B cell (primary cell): ENCODE measurements around the gene DOCK4. TPM values are rescaled to one million over a fixed set of nuclear protein-coding genes. Genes with fewer than 3 reads are reported as not detected.

Experiments
- ATAC-seq: fragments of 200-7000 bp; cut with Tn5 transposase; one replicate; pipeline ENCODE4 v1.10.0; 2021; ENCODE audit warnings: low read depth, mild to moderate bottlenecking, moderate number of reproducible peaks, moderate library complexity
- CTCF ChIA-PET: fragments of 350-600 bp; sonication (Branson Sonifier 250); formaldehyde crosslinking; loops from one replicate; lab custom pipeline; 2021; ENCODE audit warnings: antibody characterized with exemption, inconsistent platforms; lab: Charles Lee
- POLR2A ChIA-PET: fragments of 350-600 bp; sonication (Branson Sonifier 250); formaldehyde crosslinking; loops from one replicate; lab custom pipeline; 2021; ENCODE audit warnings: antibody characterized with exemption; lab: Charles Lee
- DNase-seq: peaks from one replicate; pipeline ENCODE4 v3.0.0; 2013
- H2AFZ ChIP-seq: 2 replicates; pipeline ENCODE4 v1.6.1; 2012; ENCODE audit warnings: mild to moderate bottlenecking, low read depth, low read length; ENCODE audit not compliant: insufficient read depth, poor library complexity, severe bottlenecking
- H3K27ac ChIP-seq, 2 donors: 1 replicate in 1 of 2; 2 replicates in 1 of 2; pipeline ENCODE4 v1.5.1; 2012 to 2013; ENCODE audit warnings: low read length in 2 of 2, mild to moderate bottlenecking in 2 of 2, moderate library complexity in 1 of 2
- H3K27me3 ChIP-seq, 4 experiments: fragments of 200-600 bp in 1 of 4; sonication (generic) in 1 of 4; replicated peaks in 1 of 4; 1 replicate in 2 of 4; 2 replicates in 2 of 4; pipeline versions ENCODE4 v1.6.1 to v1.7.0; 2013 to 2016; ENCODE audit warnings: low read length in 3 of 4, mild to moderate bottlenecking in 2 of 4, mixed read lengths in 1 of 4, moderate library complexity in 1 of 4; ENCODE audit not compliant: insufficient read depth in 4 of 4, control insufficient read depth in 3 of 4; ENCODE audit errors: control extremely low read depth in 1 of 4
- H3K36me3 ChIP-seq, 2 experiments: replicated peaks in 1 of 2; 1 replicate in 1 of 2; 2 replicates in 1 of 2; pipeline versions ENCODE4 v1.6.1 to v1.7.1; 2013; ENCODE audit warnings: low read length in 1 of 2; ENCODE audit not compliant: insufficient read depth in 2 of 2, control insufficient read depth in 1 of 2; ENCODE audit errors: control extremely low read depth in 1 of 2, extremely low read depth in 1 of 2
- H3K4me1 ChIP-seq, 2 donors: fragments of 200-600 bp in 1 of 2; sonication (generic) in 1 of 2; 1 replicate in 1 of 2; 2 replicates in 1 of 2; pipeline versions ENCODE4 v1.5.1 to v1.6.1; 2013 to 2017; ENCODE audit warnings: low read length in 2 of 2; ENCODE audit not compliant: control insufficient read depth in 2 of 2, insufficient read depth in 2 of 2
- H3K4me2 ChIP-seq: replicated peaks from 2 replicates; pipeline ENCODE3; 2012; ENCODE audit warnings: mild to moderate bottlenecking, low read depth, low read length; ENCODE audit not compliant: poor library complexity, severe bottlenecking
- H3K4me3 ChIP-seq, 5 experiments: fragments of 200-600 bp in 1 of 5; sonication (generic) in 1 of 5; 1 replicate in 3 of 5; 2 replicates in 2 of 5; pipeline versions ENCODE4 v1.5.1 to v1.7.0; 2011 to 2016; ENCODE audit warnings: low read length in 4 of 5, mild to moderate bottlenecking in 4 of 5, low read depth in 2 of 5, control low read depth in 1 of 5, moderate library complexity in 1 of 5; ENCODE audit not compliant: insufficient read depth in 1 of 5; ENCODE audit errors: control extremely low read depth in 1 of 5, extremely low read depth in 1 of 5
- H3K79me2 ChIP-seq: fragments of 200-600 bp; sonication (generic); one replicate; pipeline ENCODE4 v1.6.0; 2016; ENCODE audit warnings: low read length; ENCODE audit not compliant: control insufficient read depth, insufficient read depth
- H3K9ac ChIP-seq: fragments of 200-600 bp; sonication (generic); 2 replicates; pipeline ENCODE4 v1.6.1; 2017; ENCODE audit warnings: mild to moderate bottlenecking, low read length, moderate library complexity
- H3K9me3 ChIP-seq, 3 donors: one replicate each; pipeline versions ENCODE4 v1.6.1 to v1.7.1; 2013; ENCODE audit warnings: low read length in 2 of 3; ENCODE audit not compliant: control insufficient read depth in 2 of 3, insufficient read depth in 1 of 3; ENCODE audit errors: control extremely low read depth in 1 of 3
- H4K20me1 ChIP-seq: 2 replicates; pipeline ENCODE4 v1.6.0; 2012; ENCODE audit warnings: mild to moderate bottlenecking, low read length; ENCODE audit not compliant: insufficient read depth, control insufficient read depth, poor library complexity, severe bottlenecking
- H3K27ac Mint-ChIP-seq: one replicate; pipeline ENCODE4 v1.8.0; 2021; ENCODE audit warnings: mixed read lengths
- H3K27me3 Mint-ChIP-seq: one replicate; pipeline ENCODE4 v1.8.0; 2021; ENCODE audit warnings: mixed read lengths
- H3K4me1 Mint-ChIP-seq: one replicate; pipeline ENCODE4 v1.8.0; 2021; ENCODE audit warnings: mixed read lengths
- H3K4me3 Mint-ChIP-seq: one replicate; pipeline ENCODE4 v1.8.0; 2021; ENCODE audit warnings: mixed read lengths
- H3K9me3 Mint-ChIP-seq: one replicate; pipeline ENCODE4 v1.8.0; 2022; ENCODE audit warnings: mixed read lengths; ENCODE audit not compliant: insufficient read depth
- CTCF ChIP-seq: fragments of 200-600 bp; IDR thresholded peaks from one replicate; pipeline ENCODE4 v1.8.0; 2022; ENCODE audit warnings: antibody characterized with exemption, mild to moderate bottlenecking
- EZH2 ChIP-seq: IDR thresholded peaks from 2 replicates; pipeline ENCODE4 v1.6.1; 2012; ENCODE audit warnings: borderline replicate concordance, low read depth, mild to moderate bottlenecking, moderate library complexity, low read length; ENCODE audit not compliant: insufficient read depth, poor library complexity, severe bottlenecking
- WGBS: methylation state at CpG from one replicate; pipeline ENCODE4 v1.1.5; 2013; ENCODE audit warnings: missing lambda C conversion rate; ENCODE audit not compliant: insufficient coverage; 5-methylcytosine and 5-hydroxymethylcytosine counted together
- intact Hi-C: fragments of 100-400 bp; cut with micrococcal nuclease; formaldehyde crosslinking; loops from one replicate; pipeline ENCODE4 v1.10.0; 2022
- polyA plus RNA-seq: library from polyadenylated mRNA; depleted of rRNA; stranded (reverse); fragments of >200 nt; gene quantifications from 2 replicates; pipeline ENCODE4 v1.2.3, GENCODE V29; 2012
- total RNA-seq, 2 donors: library from RNA; stranded (reverse); fragments of 120-200 nt in 1 of 2; gene quantifications; 1 replicate in 1 of 2; 2 replicates in 1 of 2; pipeline versions ENCODE4 v1.2.3 to v1.2.4, GENCODE V29; 2013 to 2022

DOCK4 gene
- total and polyA plus RNA-seq, 2 donors (not counting 1 experiment from before 2014, with no cell fraction given), result 0.03 to 4.1 TPM

- peaks cover 6% of the 10 kb centered on the region for H3K4me1 Mint-ChIP-seq
- H3K4me3 ChIP-seq, result no peak overlapping the region
- no peak overlapping the region for H3K4me2 ChIP-seq
- no peak for TF ChIP-seq CTCF
- H3K9me3 ChIP-seq, result no peaks in the 10 kb centered on the region
- ChIA-PET CTCF (no interaction called here), POLR2A (no interaction called here)
- H2AFZ ChIP-seq, result no peak overlapping the region
- WGBS, result no CpG with 5 or more reads among the region's 7 CpGs
- H3K4me1 ChIP-seq, result peaks cover 0 to 5% of the 10 kb centered on the region in 2 donors
- H3K27me3 ChIP-seq, result no peaks in the 10 kb centered on the region
- H3K36me3 ChIP-seq, result no peaks in the 10 kb centered on the region
- H3K27me3 Mint-ChIP-seq, result no peaks in the 10 kb centered on the region
- no peak overlapping the region for H3K4me3 Mint-ChIP-seq
- no peak for ATAC-seq
- intact Hi-C loops, result no loop called here
- no peak overlapping the region for H3K9ac ChIP-seq
- no peaks in the 10 kb centered on the region for H3K9me3 Mint-ChIP-seq
- no peaks in the 10 kb centered on the region for H3K79me2 ChIP-seq
- H3K27ac ChIP-seq, result no peak overlapping the region
- no peak for DNase-seq
- no peaks in the 10 kb centered on the region for H4K20me1 ChIP-seq
- no peak overlapping the region for H3K27ac Mint-ChIP-seq
These were observed 45.4 kb downstream of the DOCK4 start for GRCh38 chr7:112160771-112161150.

GRCh38 chr7:112160130-112160770 is 45.9 kb downstream of the DOCK4 start:
- ChIA-PET CTCF (no interaction called here), POLR2A (no interaction called here)
- Histone ChIP-seq H3K4me3 (no peak overlapping the region), H3K27me3 (no peaks in the 10 kb centered on the region), H3K4me2 (no peak overlapping the region), H3K79me2 (no peaks in the 10 kb centered on the region), H3K4me1 (peaks cover 0 to 5% of the 10 kb centered on the region in 2 donors), H4K20me1 (no peaks in the 10 kb centered on the region), H3K9me3 (no peaks in the 10 kb centered on the region), H3K36me3 (no peaks in the 10 kb centered on the region), H3K27ac (no peak overlapping the region), H3K9ac (no peak overlapping the region), H2AFZ (no peak overlapping the region)
- Mint-ChIP-seq H3K9me3 (no peaks in the 10 kb centered on the region), H3K27me3 (no peaks in the 10 kb centered on the region), H3K4me3 (no peak overlapping the region), H3K27ac (no peak overlapping the region), H3K4me1 (peaks cover 6% of the 10 kb centered on the region)
- intact Hi-C loops, result no loop called here
- DNase-seq, result no peak
- ATAC-seq, result no peak
- no CpG with 5 or more reads among the region's 2 CpGs for WGBS
- TF ChIP-seq EZH2 (no peak), CTCF (no peak)
